Colonic mucosa (tissue), 4 donors: ENCODE data around the gene GDPD3. TPM values are rescaled to one million over a fixed set of nuclear protein-coding genes. Genes with fewer than 3 reads are reported as not detected.
"Not testable (repeated sequence)": the region's sequence is repeated elsewhere in the genome, so short reads cannot be mapped to it uniquely, and the experiment has no call there.

ENCODE experiments used
- DNase-seq: peaks from one replicate; pipeline ENCODE4 v3.0.0-alpha.2; 2020
- H3K27ac ChIP-seq: fragments of 200-600 bp; one replicate; pipeline ENCODE4 v1.8.0; 2021
- H3K27me3 ChIP-seq: fragments of 200-600 bp; one replicate; pipeline ENCODE4 v1.8.0; 2021
- H3K36me3 ChIP-seq: fragments of 200-600 bp; one replicate; pipeline ENCODE4 v1.8.0; 2021
- H3K4me1 ChIP-seq: fragments of 200-600 bp; one replicate; pipeline ENCODE4 v1.8.0; 2021; ENCODE audit warnings: mild to moderate bottlenecking
- H3K4me3 ChIP-seq: fragments of 200-600 bp; one replicate; pipeline ENCODE4 v1.8.0; 2021
- H3K9ac ChIP-seq, 2 donors: one replicate each; pipeline ENCODE4 v1.7.0; 2013; ENCODE audit warnings: control low read depth in 2 of 2, low read depth in 2 of 2, low read length in 2 of 2
- H3K9me3 ChIP-seq: fragments of 200-600 bp; one replicate; pipeline ENCODE4 v1.8.0; 2021
- intact Hi-C: fragments of 100-400 bp; cut with DNase I; formaldehyde crosslinking; loops from one replicate; pipeline ENCODE4 v1.14.1; 2022
- total RNA-seq, 2 donors: library from RNA; stranded (reverse); fragmentation: NEBNext Ultra II Directional in 1 of 2; extraction: Animal tissue kit (Norgen Biotek cat#: 25700) in 1 of 2; gene quantifications; one replicate each; pipeline ENCODE4 v1.2.1, GENCODE V29; 2021
- TF ChIP-seq, protein P1 (sequence below): fragments of 200-600 bp; IDR thresholded peaks from one replicate; pipeline ENCODE4 v1.8.0; 2022; ENCODE audit warnings: antibody characterized with exemption, mild to moderate bottlenecking
- donor health status: healthy.
- donor health status: DM: no; HTN: no; CAD: no.
- donor health status: DM: no; HTN: no; CAD: no.

Gene GDPD3
- total RNA-seq, 2 donors from 2014 or later: 40.4 to 95.2 TPM

DNA sequence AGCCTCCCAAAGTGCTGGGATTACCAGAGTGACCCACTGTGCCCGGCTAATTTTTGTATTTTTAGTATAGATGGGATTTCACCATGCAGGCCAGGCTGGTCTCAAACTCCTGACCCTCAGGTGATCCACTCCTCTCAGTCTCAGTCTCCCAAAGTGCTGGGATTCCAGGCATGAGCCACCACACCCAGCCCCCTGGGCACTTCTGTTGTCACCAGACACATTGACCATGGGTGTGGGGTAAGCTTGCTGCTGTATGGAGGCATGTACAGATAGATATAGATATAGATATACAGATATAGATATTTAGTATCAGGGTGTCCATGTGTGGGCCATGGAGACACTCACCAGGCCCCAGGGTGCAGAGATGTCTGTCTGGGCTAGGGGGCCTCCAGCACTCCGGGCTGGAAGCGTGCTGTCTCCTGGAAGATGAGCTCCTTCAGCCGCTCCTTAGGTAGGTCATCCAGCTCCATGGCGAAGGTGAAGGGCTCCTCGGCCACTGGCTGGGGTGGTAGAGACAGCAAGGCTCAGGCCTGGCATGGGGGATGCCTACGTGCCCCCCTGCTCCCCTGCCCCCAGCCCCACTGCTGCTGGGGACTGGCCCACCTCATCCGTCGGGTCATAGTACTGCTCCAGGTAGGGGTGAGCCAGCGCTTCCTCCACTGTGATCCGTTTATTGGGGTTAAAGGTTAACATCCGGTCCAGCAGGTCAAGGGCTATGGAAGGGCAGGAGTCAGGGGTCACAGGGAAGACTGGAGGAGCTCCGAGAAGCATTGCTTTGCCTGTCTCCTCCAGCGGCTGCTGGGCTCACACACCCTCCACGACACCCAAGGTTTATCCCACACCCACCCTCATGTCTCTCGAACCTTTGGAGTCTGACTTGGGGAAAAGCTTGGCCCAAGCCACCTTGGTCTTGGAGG, 3.2 kb upstream of the GDPD3 start:
- TF ChIP-seq, protein P1, sequence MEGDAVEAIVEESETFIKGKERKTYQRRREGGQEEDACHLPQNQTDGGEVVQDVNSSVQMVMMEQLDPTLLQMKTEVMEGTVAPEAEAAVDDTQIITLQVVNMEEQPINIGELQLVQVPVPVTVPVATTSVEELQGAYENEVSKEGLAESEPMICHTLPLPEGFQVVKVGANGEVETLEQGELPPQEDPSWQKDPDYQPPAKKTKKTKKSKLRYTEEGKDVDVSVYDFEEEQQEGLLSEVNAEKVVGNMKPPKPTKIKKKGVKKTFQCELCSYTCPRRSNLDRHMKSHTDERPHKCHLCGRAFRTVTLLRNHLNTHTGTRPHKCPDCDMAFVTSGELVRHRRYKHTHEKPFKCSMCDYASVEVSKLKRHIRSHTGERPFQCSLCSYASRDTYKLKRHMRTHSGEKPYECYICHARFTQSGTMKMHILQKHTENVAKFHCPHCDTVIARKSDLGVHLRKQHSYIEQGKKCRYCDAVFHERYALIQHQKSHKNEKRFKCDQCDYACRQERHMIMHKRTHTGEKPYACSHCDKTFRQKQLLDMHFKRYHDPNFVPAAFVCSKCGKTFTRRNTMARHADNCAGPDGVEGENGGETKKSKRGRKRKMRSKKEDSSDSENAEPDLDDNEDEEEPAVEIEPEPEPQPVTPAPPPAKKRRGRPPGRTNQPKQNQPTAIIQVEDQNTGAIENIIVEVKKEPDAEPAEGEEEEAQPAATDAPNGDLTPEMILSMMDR: no peak
- H3K36me3 ChIP-seq: peaks cover 7% of the 10 kb centered on the region
- H3K27ac ChIP-seq: peak overlapping the region; percentile 79
- H3K4me1 ChIP-seq: peaks cover 33% of the 10 kb centered on the region
- no peak overlapping the region for H3K4me3 ChIP-seq
- intact Hi-C loops: no loop called here
- no peaks in the 10 kb centered on the region for H3K9me3 ChIP-seq
- H3K27me3 ChIP-seq: no peaks in the 10 kb centered on the region
- no peak for DNase-seq
- peak overlapping the region in 1 of 2 donors; percentile 65 for H3K9ac ChIP-seq

DNA sequence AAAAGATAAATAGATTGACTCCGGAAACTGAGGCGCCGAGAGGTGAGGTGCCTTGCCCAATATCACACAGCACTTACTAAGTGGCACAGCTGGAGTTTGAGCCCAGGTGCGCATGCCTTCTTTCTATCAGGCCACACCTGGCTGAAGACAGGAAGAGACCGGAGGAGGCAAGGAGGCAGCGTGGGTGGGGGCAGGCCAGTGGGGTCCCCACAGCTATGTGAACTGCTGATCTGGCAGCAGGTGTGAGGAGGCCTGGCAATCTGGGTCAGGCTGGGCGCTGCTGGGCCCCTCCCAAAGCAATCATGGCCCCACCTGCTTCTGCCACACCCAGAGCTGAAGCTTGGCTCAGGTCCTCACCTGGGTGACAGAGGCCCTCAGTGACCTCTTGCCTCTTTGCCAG, 1.9 kb upstream of the GDPD3 start:
- no peak overlapping the region for H3K4me3 ChIP-seq
- peak overlapping the region in 1 of 2 donors; percentile 48 for H3K9ac ChIP-seq
- H3K36me3 ChIP-seq: peaks cover 7% of the 10 kb centered on the region
- peak; percentile 90 for DNase-seq
- H3K4me1 ChIP-seq: peaks cover 28% of the 10 kb centered on the region
- H3K27me3 ChIP-seq: no peaks in the 10 kb centered on the region
- no peaks in the 10 kb centered on the region for H3K9me3 ChIP-seq
- intact Hi-C loops: no loop called here
- TF ChIP-seq, protein P1: no peak
- H3K27ac ChIP-seq: peak overlapping the region; percentile 79

DNA sequence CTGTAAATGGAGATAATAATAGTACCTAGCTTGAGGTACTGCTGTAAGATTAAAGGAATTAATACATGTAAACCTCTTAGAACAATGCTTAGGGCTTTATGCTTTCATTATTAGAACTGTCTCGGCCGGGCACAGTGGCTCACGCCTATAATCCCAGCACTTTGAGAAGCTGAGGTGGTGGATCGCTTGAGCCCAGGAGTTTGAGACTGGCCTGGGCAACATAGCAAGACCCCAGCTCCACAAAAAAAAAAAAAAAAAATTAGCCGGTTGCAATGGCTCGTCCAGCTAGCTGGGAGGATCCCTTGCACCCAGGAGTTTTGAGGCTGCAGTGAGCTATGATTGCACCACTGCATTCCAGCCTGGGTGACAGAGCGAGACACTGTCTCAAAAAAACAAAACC, 1.5 kb upstream of the GDPD3 start:
- peak overlapping the region; percentile 18 to 48 for H3K9ac ChIP-seq
- H3K9me3 ChIP-seq, DNase-seq, H3K36me3 ChIP-seq, intact Hi-C loops, H3K4me3 ChIP-seq, H3K27me3 ChIP-seq: not testable (repeated sequence)
- peak overlapping the region; percentile 79 for H3K27ac ChIP-seq
- peaks cover 28% of the 10 kb centered on the region for H3K4me1 ChIP-seq

DNA sequence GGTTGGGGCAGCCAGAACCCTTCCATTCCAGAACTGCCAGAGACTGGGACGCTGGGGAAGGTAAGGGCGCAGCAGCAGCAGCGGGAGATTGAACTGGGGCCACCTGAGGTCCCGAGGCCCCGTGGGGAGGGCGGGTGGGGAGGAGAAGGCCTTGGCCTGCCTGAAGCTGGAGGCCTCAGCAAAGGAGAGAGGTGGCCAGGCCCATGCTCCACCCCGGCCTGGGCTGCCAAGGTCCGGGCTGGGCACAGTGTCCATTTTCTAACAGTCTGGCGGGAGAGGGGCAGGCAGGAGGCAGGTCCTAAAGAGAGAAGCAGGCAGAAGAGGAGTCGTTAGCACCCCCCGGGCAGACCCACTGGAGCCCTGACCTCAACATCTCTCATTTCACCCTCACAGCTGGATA, 1.1 kb upstream of the GDPD3 start:
- TF ChIP-seq, protein P1: no peak
- DNase-seq: peak; percentile 32
- Histone ChIP-seq H3K9me3 (no peaks in the 10 kb centered on the region), H3K36me3 (peaks cover 7% of the 10 kb centered on the region), H3K4me3 (no peak overlapping the region), H3K4me1 (peaks cover 28% of the 10 kb centered on the region), H3K27ac (peak overlapping the region; percentile 79), H3K27me3 (no peaks in the 10 kb centered on the region), H3K9ac (peak overlapping the region in 1 of 2 donors; percentile 78)
- intact Hi-C loops: no loop called here

DNA sequence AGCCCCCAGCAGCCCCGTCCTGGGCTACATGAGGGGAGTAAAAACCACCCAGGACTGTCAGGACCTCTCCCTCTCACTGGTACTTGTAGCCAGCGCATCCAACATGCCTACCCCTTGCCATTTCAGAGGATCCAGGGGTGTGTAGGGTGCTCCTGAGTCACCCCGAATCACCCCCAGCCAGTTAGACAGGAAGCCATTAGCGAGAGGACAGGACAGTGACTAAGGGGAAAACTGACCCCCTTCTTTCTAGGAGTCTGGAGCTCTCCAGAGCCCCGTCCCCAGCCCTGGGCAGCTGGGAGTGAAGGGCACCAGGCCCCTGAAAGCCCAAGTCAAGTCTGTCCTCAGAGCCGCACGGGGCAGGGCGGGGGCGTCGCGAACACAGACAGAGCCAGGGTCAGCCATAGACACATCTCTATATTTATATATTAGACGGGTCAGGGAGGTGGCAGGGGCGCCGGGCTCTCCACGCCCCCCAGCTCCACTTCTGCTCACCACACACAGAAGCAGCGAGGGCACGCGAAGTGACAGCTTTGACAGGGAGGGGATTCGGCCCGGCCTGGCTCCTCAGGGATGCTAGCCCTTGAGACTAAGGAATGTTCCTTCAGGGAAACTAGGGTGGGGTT, 485 bp upstream of the GDPD3 start:
- Histone ChIP-seq H3K27ac (peak overlapping the region; percentile 79), H3K4me1 (peaks cover 28% of the 10 kb centered on the region), H3K4me3 (no peak overlapping the region), H3K9ac (peak overlapping the region; percentile 1 to 78), H3K27me3 (no peaks in the 10 kb centered on the region), H3K9me3 (no peaks in the 10 kb centered on the region), H3K36me3 (peaks cover 7% of the 10 kb centered on the region)
- peak; percentile 24 for DNase-seq
- TF ChIP-seq, protein P1: no peak
- intact Hi-C loops: no loop called here
